Glutamatergic neuron (in vitro differentiated cells): Measurements from ENCODE around the gene CORIN. TPM values are rescaled to one million over a fixed set of nuclear protein-coding genes. Genes with fewer than 3 reads are reported as not detected.
"Not testable (repeated sequence)": the region's sequence is repeated elsewhere in the genome, so short reads cannot be mapped to it uniquely, and the experiment has no call there.

ENCODE experiments used
- DNase-seq: peaks from one replicate; pipeline ENCODE4 v3.0.0; 2022
- H3K27ac Mint-ChIP-seq: one replicate; pipeline ENCODE4 v1.8.0; 2020; ENCODE audit warnings: mild to moderate bottlenecking, mixed read lengths, inconsistent platforms; ENCODE audit not compliant: unreplicated experiment
- H3K27me3 Mint-ChIP-seq: one replicate; pipeline ENCODE4 v1.8.0; 2020; ENCODE audit warnings: mild to moderate bottlenecking, moderate library complexity, mixed read lengths, inconsistent platforms; ENCODE audit not compliant: unreplicated experiment
- H3K36me3 Mint-ChIP-seq: one replicate; pipeline ENCODE4 v1.8.0; 2020; ENCODE audit warnings: mild to moderate bottlenecking, mixed read lengths, inconsistent platforms; ENCODE audit not compliant: unreplicated experiment
- H3K4me1 Mint-ChIP-seq: one replicate; pipeline ENCODE4 v1.8.0; 2020; ENCODE audit warnings: mild to moderate bottlenecking, low read depth, mixed read lengths, inconsistent platforms; ENCODE audit not compliant: unreplicated experiment
- H3K4me3 Mint-ChIP-seq: one replicate; pipeline ENCODE4 v1.8.0; 2020; ENCODE audit warnings: mild to moderate bottlenecking, mixed read lengths, inconsistent platforms; ENCODE audit not compliant: unreplicated experiment
- H3K9me3 Mint-ChIP-seq: one replicate; pipeline ENCODE4 v1.8.0; 2020; ENCODE audit warnings: mild to moderate bottlenecking, moderate library complexity, mixed read lengths, inconsistent platforms; ENCODE audit not compliant: unreplicated experiment
- total RNA-seq: library from RNA; stranded (reverse); fragmentation: NEBNext Ultra II Directional; extraction: Animal tissue kit (Norgen Biotek cat#: 25700); gene quantifications from one replicate; pipeline ENCODE4 v1.2.1, GENCODE V29; 2021; ENCODE audit not compliant: unreplicated experiment
- TF ChIP-seq, protein P1 (sequence below): fragments of 200-600 bp; sonication (generic); IDR thresholded peaks from one replicate; pipeline ENCODE4 v1.5.0; 2021; ENCODE audit not compliant: partially characterized antibody, unreplicated experiment

Gene CORIN
- total RNA-seq, 1 donor from 2014 or later: 0.32 TPM

DNA sequence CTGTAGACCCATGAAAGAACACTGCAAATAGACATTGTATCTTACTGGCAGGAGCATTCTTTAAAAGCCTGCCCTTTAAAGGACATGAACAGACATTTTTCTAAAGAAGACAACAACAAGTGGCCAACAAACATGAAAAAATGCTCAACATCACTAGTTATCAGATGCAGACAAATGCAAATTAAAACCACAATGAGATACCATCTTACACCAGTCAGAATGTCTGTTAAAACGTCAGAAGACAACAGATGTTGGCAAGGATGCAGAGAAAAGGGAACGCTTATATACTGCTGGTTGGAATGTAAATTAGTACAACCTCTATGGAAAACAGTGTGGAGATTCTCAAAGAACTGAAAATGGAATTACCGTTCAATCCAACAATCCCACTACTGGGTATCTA is 275.6 kb downstream of the CORIN start:
- Mint-ChIP-seq H3K27me3 (no peaks in the 10 kb centered on the region), H3K4me3 (no peak overlapping the region), H3K36me3 (no peaks in the 10 kb centered on the region), H3K4me1 (peaks cover 12% of the 10 kb centered on the region), H3K9me3 (no peaks in the 10 kb centered on the region), H3K27ac (no peak overlapping the region)
- TF ChIP-seq, protein P1, sequence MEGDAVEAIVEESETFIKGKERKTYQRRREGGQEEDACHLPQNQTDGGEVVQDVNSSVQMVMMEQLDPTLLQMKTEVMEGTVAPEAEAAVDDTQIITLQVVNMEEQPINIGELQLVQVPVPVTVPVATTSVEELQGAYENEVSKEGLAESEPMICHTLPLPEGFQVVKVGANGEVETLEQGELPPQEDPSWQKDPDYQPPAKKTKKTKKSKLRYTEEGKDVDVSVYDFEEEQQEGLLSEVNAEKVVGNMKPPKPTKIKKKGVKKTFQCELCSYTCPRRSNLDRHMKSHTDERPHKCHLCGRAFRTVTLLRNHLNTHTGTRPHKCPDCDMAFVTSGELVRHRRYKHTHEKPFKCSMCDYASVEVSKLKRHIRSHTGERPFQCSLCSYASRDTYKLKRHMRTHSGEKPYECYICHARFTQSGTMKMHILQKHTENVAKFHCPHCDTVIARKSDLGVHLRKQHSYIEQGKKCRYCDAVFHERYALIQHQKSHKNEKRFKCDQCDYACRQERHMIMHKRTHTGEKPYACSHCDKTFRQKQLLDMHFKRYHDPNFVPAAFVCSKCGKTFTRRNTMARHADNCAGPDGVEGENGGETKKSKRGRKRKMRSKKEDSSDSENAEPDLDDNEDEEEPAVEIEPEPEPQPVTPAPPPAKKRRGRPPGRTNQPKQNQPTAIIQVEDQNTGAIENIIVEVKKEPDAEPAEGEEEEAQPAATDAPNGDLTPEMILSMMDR: no peak
- no peak for DNase-seq

DNA sequence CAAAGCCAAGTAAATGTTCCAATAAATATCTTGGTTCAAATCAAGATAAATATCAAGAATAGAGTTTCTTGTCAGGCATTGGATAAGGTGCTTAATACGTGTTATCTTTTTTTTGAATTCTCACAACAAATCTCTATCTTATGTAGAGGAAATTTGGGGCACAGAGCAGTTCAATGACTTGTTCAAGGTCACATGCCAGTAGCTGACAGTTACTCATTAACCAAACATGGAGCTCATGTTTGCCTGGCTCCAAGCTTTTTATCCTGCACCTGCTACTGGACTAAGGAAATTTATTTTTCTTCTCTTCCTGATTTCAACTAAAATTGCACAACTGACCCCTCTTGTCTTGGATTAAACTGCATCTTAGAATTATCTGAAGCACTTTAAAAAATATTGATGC is 276.5 kb downstream of the CORIN start:
- Mint-ChIP-seq H3K4me3 (no peak overlapping the region), H3K27me3 (no peaks in the 10 kb centered on the region), H3K4me1 (peaks cover 12% of the 10 kb centered on the region), H3K36me3 (no peaks in the 10 kb centered on the region), H3K27ac (no peak overlapping the region), H3K9me3 (no peaks in the 10 kb centered on the region)
- TF ChIP-seq, protein P1: no peak
- DNase-seq: no peak

DNA sequence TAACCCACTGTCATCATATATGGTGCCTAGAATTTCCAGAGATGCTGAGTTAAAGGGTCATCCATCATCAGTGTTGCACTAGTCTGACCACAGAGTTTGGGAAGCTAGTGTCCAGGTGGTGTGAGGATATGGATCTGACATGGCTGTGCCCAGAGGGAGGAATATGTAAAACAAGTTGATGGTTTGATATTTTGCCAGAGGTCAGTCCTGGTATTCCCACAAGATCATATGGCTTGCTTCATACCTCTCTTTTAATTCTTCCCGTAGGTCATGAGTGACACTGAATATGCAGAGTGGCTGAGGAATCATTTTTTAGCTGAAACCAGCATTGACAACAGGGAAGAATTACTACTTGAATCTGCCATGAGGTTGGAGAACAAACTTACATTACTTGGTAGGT is 277.2 kb downstream of the CORIN start:
- TF ChIP-seq, protein P1: no peak
- Mint-ChIP-seq H3K36me3 (no peaks in the 10 kb centered on the region), H3K4me3 (no peak overlapping the region), H3K4me1 (peaks cover 12% of the 10 kb centered on the region), H3K27me3 (no peaks in the 10 kb centered on the region), H3K27ac (no peak overlapping the region), H3K9me3 (no peaks in the 10 kb centered on the region)
- DNase-seq: no peak

DNA sequence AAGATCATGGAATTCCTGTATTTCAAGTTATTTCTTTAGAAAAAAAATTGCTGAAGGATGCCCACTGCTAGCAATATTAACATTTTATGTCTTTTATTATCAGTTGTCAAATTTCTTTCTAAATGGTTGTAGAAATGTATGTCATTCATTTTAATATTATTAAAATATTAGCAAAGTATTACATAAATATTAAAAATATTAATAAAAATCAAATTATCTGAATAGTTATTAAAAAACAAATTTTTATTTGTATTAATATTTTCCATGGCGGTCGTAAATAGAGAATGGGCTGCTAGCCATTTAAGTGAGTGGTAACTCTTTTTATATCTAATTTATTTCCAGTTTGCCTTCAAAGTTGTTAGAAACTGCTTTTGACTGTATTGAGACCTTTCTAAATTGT is 280.6 kb downstream of the CORIN start:
- no peaks in the 10 kb centered on the region for H3K9me3 Mint-ChIP-seq
- TF ChIP-seq, protein P1: no peak
- H3K27me3 Mint-ChIP-seq: no peaks in the 10 kb centered on the region
- no peak overlapping the region for H3K27ac Mint-ChIP-seq
- peaks cover 2% of the 10 kb centered on the region for H3K4me1 Mint-ChIP-seq
- no peak for DNase-seq
- no peak overlapping the region for H3K4me3 Mint-ChIP-seq
- no peaks in the 10 kb centered on the region for H3K36me3 Mint-ChIP-seq

DNA sequence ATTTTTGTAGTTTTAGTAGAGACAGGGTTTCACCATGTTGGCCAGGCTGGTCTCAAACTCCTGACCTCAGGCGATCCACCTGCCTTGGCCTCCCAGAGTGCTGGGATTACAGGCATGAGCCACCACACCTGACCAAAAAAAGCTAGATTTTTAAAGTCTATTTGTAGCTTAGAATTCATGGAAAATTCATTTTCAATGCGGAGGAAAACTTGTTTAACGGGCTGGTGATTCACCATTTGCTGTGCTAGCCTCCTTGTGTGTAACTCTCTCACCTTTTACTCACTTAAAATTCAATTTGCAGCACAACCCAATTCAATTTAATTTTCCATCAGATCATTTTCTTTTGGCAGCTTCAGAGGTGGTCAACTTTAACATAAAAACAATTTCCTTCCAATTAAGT is 281.9 kb downstream of the CORIN start:
- not testable (repeated sequence) for H3K36me3 Mint-ChIP-seq, H3K4me1 Mint-ChIP-seq, H3K27ac Mint-ChIP-seq, H3K4me3 Mint-ChIP-seq, H3K27me3 Mint-ChIP-seq, DNase-seq, H3K9me3 Mint-ChIP-seq
